HG02943 (cell line): ENCODE data around the gene ANKFY1.
"Not testable (repeated sequence)": the region's sequence is repeated elsewhere in the genome, so short reads cannot be mapped to it uniquely, and the experiment has no call there.

Source experiments
- ATAC-seq: cut with Tn5 transposase; IDR thresholded peaks from one replicate; pipeline ENCODE4 v1.9.1; 2021; ENCODE audit warnings: mild to moderate bottlenecking, low read depth, moderate library complexity; ENCODE audit not compliant: unreplicated experiment

The ANKFY1 gene

GRCh38 chr17:4160294-4160859, 103.4 kb downstream of the ANKFY1 start:
- no peak for ATAC-seq

DNA sequence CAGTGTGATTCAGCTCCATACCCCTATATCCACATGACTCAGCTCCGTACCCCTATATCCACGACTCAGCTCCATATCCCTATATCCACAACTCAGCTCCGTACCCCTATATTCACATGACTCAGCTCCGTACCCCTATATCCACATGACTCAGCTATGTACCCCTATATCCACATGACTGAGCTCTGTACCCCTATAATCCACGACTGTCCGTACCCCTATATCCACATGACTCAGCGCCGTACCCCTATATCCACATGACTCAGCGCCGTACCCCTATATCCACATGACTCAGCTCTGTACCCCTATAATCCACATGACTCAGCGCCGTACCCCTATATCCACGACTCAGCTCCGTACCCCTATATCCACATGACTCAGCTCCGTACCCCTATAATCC, 104.0 kb downstream of the ANKFY1 start:
- no peak for ATAC-seq

DNA sequence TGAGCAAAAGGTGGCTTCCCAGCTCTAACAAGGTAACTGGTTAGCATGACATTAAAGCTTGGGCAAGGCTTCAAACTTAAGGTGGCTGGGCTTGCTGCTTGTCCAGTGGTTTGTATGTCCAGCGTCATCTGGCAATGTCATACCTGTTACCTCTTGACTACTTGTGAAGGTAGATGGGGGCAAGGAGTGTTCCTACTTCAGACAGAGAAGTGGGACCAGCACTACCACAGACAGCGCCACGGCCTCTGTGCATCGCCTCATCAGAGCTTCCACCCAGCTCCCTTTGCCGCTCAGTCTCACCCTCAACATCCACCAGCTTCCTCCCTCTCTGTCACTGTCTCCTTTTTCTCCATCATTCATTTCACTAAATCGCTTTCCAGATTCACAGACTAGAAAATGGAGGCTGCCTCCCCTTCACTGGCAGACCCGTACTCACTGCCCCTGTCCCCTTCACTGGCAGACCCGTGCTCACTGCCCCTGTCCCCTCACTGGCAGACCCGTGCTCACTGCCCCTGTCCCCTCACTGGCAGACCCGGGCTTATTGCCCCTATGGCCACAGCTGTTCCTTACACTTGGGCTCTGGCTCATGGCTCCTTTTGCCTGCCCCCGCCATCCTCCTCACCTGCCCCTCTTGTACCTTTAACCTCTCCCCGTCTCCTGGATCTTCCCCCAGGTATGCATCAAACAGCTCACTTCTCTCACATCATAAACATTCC, 106.0 kb downstream of the ANKFY1 start:
- ATAC-seq: no peak

DNA sequence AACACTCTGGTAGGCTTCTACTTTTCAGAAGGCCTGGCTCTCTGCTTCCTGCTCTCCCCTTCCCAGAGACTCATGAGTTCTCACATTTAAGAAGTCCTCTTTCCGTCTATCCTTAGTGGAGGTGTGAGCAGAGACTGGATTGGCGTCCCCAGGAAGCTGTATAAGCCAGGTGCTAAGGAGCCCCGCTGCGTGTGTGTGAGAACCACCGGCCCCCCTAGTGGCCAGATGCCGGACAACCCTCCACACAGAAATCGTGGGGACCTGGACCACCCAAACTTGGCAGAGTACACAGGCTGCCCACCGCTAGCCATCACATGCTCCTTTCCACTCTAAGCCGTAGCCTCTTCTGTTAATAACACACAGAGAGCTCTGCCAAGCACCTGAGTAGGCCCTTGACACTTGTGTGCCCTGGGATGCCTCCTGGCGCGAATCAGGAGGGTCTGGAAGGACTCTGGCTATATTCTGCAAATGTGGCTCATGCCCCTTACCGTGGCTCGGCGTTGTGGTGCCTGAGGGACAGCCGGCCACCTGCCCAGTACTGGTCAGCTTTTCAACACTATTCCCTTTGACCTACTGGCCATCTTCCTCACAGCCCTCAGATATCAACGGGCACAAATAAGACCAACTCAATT, 106.9 kb downstream of the ANKFY1 start:
- ATAC-seq: no peak

GRCh38 chr17:4155980-4156620, 107.7 kb downstream of the ANKFY1 start:
- ATAC-seq: no peak

DNA sequence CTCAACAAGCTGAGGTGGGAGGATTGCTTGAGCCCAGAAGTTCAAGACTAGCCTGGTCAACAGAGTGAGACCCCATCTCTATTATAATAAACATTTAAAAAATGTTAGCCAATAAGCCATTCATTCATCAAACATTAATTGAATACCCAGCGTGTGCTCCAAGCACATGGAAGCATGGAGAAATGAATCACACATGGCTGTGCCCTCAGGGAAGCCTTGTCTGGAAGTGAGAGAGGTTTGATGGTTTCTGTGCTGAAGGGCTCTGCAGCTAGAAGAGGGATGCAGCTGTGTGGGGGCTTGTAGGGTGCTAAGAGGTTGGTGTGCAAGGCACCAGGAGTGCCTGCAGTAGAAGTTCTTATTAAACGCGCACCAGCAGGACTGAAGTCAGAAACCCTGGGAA, 109.6 kb downstream of the ANKFY1 start:
- ATAC-seq: no peak

GRCh38 chr17:4152471-4152870, 111.3 kb downstream of the ANKFY1 start:
- no peak for ATAC-seq

GRCh38 chr17:4150096-4150495, 113.7 kb downstream of the ANKFY1 start:
- no peak for ATAC-seq

DNA sequence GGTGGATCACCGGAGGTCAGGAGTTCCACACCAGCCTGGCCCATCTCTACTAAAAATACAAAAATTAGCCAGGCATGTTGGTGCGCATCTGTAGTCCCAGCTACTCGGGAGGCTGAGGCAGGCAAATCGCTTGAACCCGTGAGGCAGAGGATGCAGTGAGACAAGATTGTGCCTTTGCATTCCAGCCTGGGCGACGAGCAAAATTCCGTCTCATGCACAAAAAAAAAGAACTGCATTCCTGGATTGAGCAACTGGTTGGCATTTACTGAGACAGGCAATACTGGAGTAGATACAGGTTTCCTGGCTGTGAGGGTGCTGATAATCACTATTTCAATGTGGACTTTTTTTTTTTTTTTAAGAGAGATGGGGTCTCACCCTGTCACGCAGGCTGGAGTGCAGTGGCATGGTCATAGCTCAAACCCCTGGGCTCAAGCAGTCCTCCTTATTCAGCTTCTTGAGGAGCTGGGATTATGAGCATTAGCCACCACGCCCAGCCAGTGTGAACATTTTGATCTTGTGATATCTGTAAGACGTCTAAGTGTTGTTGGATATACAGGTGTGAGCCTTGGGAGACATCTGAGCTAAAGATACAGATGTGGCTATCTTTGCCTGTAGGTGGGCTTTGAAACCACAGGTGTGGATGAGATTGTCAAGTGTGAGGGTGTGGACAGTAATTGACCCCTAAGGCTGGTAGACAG, 115.0 kb downstream of the ANKFY1 start:
- ATAC-seq: no peak

DNA sequence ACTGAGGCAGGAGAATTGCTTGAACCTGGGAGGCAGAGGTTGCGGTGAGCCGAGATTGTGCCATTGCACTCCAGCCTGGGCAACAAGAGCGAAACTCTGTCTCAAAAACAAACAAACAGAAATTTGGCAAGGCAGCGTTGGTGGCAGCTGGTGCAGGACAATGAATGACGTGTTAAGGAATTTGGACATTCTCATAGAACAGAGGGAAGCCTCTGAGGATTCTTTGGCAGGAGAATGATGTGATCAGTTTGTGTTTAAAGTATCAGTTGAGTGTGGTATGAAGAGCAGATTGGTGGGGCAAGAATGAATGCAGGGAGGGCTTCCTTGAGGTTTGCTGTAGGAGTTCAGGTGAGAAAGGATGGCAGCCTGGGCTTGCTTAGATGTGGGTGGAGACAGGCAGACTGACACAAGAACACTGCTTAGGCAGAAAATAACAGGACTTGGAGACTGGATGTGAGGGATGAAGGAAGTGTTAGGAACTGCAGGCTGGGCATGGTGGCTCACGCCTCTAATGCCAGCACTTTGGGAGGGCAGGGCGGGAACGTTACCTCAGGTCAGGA, 115.9 kb downstream of the ANKFY1 start:
- no peak for ATAC-seq

- ATAC-seq: no peak
Observed at GRCh38 chr17:4146641-4147040, 117.1 kb downstream of the ANKFY1 start.

- no peak for ATAC-seq
Observed at GRCh38 chr17:4144422-4144747, 119.4 kb downstream of the ANKFY1 start.

GRCh38 chr17:4143563-4144421, 120.0 kb downstream of the ANKFY1 start:
- peak; percentile 63 for ATAC-seq

GRCh38 chr17:4142107-4142900, 121.5 kb downstream of the ANKFY1 start:
- peak; percentile 15 for ATAC-seq

GRCh38 chr17:4140125-4140524, 123.7 kb downstream of the ANKFY1 start:
- no peak for ATAC-seq

- ATAC-seq: not testable (repeated sequence)
Observed at GRCh38 chr17:4138906-4139526, 124.8 kb downstream of the ANKFY1 start.

GRCh38 chr17:4136373-4136772, 127.4 kb downstream of the ANKFY1 start:
- ATAC-seq: no peak

DNA sequence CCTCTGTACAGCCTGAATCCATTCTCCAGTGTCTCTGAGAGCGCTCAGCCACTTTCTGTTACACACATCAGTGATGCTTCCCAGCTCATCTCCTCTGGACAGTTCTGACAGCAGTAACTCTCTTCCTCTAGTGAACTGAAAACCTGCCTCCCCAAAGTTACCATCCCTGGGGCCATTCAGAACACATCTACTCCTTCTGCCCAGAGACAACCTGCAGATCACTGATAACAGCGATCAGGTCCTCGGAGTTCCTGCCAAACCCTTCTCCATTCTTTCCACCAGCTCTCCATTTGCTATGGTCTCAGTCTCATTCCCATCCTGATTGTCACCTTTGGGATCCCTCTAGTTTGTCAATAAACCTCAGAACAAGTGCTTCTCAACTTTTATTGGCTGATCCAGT, 128.3 kb downstream of the ANKFY1 start:
- ATAC-seq: no peak

DNA sequence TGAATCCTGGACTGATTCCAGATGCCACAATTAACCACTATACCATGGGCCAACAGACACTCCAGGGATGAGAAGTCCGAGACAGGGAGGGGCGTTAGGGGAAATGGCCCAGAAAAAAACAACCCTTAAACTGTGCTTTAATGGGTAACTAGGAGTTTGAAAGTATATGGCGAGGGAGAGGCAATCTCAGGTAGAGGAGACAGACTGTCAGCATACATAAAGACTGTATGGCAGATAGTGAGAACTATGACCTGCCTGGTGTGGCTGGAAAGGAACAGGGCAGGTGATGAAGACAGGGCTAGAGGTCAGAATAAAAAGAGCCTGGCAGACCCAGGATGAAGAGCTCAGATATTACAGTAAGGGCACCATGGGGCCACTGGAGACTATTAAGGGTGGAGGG, 129.1 kb downstream of the ANKFY1 start:
- ATAC-seq: no peak
